NCI-H524 (cell line): ENCODE results near the gene GRIK2.
A peak's percentile ranks its signal among the peaks of the same experiment; 100 is the strongest.

Source experiments
- DNase-seq, 2 experiments: peaks; one replicate each; lab custom pipeline; 2025; lab: John Stamatoyannopoulos, UW

GRIK2 gene

DNA sequence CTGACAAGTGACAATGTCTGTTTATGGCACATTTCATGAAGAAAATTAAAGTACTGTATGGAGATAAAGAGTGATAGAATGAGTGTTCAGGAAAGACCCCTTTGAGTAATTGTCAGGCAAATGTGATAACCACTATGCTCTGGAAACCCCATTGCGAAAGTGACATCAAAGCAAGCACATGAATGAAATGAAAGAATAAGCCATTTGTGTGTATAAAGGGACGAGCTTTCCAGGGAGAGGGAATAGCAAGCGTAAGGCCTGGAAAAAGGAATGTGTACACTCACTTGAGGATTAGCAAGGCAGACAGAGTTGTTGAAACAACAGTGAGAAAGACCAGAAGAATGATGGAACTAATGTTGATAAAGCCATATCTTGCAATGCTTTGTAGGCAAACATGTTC lies 490.0 kb downstream of the GRIK2 start:
- no peak for DNase-seq

GRCh38 chr6:101887532-101887931 lies 494.0 kb downstream of the GRIK2 start:
- DNase-seq: no peak

DNA sequence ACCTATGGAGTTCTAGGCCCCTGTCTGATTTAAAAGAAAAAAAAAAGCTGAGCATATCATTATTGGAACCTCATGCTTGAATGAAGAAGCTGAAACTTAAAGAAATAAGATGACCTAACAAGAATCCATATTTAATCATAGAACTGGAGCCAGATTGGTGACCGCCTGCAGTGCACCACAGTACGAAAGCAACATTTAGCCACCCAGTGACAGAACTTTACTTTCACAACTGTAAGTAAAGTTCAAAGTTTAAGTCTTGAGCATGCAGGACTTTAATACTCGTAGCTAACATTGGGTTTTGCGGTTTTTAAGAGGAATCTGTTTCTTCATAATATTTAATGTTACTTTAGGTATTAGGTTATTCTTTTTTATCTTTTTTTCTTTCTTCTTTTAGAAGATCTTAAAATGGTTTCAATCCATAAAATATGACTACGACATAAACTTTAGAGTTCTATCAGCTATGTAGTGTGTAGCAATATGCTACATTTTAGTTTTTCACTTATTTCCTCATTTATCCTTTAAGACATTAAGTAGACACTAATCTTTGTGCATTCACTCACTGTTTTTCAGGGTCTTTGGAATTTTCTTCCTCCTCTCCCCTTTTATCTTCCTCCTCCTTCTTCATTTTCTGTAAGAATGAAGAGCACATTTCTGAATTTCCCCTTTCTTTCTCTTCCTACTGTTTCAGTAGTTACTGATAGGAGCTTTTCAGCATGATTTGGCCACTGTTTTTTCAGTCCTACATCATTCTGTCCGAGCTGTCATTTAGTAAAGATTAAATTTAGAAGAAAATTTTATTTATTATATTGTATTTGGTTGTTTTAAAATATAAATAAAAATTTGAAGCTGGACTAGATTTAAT lies 514.1 kb downstream of the GRIK2 start:
- no peak for DNase-seq

- no peak for DNase-seq
Measured at GRCh38 chr6:101909366-101909765, 515.9 kb downstream of the GRIK2 start.

GRCh38 chr6:101912311-101912710 lies 518.8 kb downstream of the GRIK2 start:
- DNase-seq: no peak

- no peak for DNase-seq
Measured at GRCh38 chr6:101918471-101918870, 525.0 kb downstream of the GRIK2 start.

DNA sequence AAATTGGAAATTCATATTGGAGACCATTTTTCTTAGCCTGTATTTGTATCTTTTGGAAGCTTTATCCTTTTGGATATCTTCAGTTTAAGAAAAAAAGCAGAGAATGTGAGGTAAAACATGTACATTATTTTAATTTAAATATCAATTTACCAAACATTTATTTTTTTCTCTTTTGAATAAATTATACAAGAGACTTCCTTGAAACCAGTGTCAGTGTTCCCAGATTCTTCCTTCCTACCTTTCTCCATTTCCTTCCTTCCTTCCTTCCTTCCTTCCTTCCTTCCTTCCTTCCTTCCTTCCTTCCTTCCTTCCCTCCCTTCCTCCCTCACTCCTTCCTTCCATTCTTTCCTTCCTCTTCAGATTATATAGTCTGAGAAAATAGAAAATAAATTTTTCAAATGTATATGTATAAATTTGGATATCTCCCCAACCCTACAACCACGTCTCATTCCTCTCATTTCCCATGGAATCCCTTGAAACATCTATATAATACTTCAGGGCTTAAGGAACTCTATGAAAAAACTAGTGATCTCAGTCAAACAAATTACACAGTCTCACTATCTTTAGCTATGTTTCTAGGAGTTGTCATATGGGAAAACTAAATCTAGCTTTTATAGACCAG lies 528.4 kb downstream of the GRIK2 start:
- DNase-seq: no peak

GRCh38 chr6:101926149-101926925 lies 532.8 kb downstream of the GRIK2 start:
- DNase-seq: no peak

GRCh38 chr6:101931766-101932165 lies 538.3 kb downstream of the GRIK2 start:
- DNase-seq: no peak

DNA sequence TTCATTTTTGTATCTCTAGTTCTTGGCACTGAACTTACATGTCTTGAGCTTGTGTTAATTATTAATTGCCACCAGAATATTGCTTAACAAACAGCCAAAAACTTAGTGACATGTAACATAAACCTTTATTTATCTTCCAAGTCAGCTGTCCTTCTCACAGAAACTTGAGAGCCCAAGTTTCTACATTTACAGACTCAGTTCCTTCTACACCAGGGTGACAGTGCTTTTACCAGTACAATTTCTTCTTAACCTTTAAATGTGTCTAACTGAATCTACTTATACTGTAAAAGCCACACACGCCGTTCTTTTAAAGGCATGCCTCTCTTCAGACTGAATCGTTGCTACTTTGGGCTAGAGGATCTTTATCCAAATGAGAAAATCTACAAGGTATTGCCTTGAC lies 539.2 kb downstream of the GRIK2 start:
- DNase-seq: no peak

GRCh38 chr6:101935732-101936131 lies 542.2 kb downstream of the GRIK2 start:
- DNase-seq: no peak

DNA sequence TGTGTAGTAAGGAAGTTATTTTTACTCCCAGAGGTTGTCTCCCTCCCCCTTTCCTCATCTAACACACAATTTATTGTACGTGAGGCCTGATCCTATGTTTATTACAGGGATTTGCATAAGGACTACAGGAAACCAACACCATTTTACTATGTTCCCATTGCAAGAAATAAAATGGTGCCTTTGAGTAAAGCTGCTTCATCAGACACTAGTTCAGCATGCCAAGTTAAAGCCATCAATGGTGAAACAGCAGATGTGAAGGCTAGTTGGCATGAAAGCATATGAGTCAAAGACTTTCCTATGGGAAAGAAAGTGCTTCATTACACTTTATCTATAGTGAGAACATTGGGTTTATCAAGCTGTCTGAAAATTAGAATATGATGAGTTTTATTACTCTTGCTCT lies 543.0 kb downstream of the GRIK2 start:
- DNase-seq: no peak

DNA sequence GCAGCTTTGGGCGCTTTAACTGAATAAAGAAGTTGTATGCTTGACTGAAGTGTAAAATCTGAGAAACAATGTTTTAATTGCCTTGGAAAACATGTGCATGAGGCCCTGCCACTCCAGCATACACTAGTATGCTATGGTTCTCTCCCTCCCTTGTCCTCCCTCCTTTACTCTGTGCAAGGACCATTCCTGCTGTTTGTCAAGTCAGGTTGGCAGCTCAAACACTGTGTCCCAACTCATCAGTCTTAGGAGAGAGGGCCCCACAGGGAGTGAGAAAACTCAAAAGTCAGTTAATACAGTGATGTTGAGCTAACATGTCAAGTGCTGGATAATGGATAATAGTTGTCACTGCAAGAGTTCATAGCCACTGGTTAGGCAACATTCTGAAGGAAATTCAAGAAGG lies 543.6 kb downstream of the GRIK2 start:
- DNase-seq: no peak

GRCh38 chr6:101940391-101940790 lies 546.9 kb downstream of the GRIK2 start:
- no peak for DNase-seq

DNA sequence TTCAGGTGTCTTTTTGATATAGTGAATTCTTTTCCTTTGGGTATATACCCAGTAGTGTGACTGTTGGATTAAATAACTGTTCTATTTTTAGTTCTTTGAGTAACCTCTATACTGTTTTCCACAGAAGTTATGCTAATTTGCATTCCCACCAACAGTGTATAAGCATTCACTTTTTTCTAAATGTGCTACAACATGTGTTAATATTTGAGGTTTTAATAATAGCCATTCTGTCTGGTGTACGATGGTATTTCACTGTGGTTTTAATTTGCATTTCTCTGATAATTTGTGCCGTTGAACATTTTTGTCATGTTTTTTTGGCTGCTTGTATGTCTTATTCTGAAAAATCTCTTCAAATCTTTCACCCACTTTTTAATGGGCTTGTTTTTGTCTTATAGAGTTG lies 563.5 kb downstream of the GRIK2 start:
- DNase-seq: no peak

DNA sequence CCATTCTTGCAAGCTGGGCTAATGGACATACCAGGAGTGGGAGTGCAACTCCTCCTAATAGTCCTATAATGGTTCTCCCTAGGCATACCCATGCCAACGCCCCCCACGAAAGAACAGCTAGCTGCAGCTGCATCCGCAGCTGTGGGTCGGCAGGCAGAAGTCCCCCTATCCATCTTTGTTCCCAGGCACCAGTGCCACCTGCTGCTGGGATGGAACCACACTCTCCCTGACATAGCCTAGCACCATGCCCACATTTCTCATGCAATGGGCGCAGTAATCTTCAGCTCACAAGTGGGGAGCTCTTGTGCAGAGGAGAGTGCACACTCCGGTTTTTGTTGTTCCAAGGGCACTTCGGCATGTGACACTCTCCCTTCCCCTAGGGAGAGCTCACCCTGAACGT lies 567.8 kb downstream of the GRIK2 start:
- DNase-seq: no peak

- no peak for DNase-seq
Measured at GRCh38 chr6:101980924-101981323, 587.4 kb downstream of the GRIK2 start.

DNA sequence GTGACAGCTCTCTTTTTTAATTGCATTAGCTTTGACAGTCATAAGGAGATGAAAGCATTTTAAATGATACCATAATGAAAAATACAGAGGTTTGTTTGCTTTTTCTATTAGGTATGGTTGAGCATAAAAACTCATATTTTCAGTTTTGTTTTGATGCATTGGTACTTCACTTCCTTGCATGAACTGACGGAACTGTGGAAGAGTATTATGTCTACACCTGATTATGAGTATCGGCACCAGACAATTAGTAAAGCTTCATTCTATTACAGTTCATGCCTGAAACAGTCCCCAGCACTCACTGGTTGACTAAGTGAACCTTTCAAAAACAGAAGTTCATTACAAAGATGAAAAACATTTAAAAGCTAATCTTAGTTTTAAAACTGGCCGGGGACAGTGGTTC lies 593.0 kb downstream of the GRIK2 start:
- no peak for DNase-seq

DNA sequence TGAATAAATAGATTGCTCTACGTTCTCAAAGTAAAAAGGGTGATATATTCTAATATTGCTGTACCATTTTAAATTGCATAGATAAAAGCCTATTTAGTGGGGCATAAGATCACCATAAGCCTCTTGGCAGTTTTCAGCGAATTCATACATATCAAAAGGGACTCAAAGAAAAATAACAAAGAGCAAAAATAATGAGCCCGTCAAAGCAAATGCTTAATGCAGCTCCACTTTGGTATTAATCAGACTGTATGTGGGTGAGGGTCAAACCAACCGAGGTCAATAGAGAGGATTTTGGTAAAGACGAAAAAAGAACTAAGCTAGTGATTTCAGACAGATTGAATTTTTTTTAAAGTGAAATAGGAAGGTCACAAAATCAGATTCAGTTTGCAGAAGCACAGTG lies 598.8 kb downstream of the GRIK2 start:
- DNase-seq: no peak

DNA sequence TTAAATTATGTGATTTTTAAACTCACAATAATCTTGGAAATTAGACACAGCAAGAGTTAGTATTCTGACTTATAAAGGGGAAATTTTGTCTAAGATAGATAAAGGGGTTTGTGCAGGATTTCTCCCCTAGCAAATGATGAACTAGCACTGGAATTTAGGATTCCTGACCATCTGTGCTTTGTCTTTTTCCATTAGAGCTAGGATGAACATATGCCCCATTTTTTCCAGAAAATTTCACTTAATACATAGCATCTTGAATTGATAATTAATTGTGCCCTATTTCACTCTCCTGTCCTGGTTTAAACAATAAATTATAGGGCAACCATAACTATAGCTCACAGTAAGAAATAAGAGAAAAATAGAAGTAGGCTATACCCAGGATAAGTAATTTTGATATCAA lies 601.0 kb downstream of the GRIK2 start:
- DNase-seq: peak; percentile 8 to 9

GRCh38 chr6:102015431-102015830 lies 621.9 kb downstream of the GRIK2 start:
- DNase-seq: no peak

DNA sequence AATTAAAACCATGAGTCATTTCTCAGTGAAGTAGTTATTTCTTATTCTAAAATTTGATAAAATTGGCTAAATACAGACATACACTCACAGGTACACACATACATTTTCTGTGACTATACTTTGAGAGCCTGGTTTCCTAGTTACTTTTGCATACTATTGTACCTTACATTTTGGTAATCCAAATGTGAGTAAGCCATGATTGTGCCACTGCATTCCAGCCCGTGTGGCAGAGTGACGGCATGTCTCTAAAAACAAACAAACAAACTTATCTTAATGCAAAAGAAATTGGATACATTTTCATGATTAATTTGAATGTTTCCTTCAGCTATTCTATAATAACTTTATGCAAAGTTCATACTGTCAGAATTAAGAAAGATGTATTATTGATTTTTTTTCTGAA lies 628.8 kb downstream of the GRIK2 start:
- no peak for DNase-seq

GRCh38 chr6:102022803-102023202 lies 629.3 kb downstream of the GRIK2 start:
- no peak for DNase-seq
